Gastroesophageal sphincter (tissue), 4 donors: ENCODE measurements around the gene NBAS. TPM values are rescaled to one million over a fixed set of nuclear protein-coding genes. Genes with fewer than 3 reads are reported as not detected.
"Not testable (repeated sequence)": the region's sequence is repeated elsewhere in the genome, so short reads cannot be mapped to it uniquely, and the experiment has no call there.

Experiments
- ATAC-seq: fragments of 150-250 bp; one replicate; pipeline ENCODE4 v1.9.1; 2016; ENCODE audit warnings: mild to moderate bottlenecking, moderate library complexity
- H3K27ac ChIP-seq, 4 donors: fragments of 200-600 bp; sonication (generic) in 3 of 4; 1 replicate in 3 of 4; 2 replicates in 1 of 4; pipeline ENCODE4 v1.5.1; 2016 to 2019
- H3K27me3 ChIP-seq: fragments of 200-600 bp; sonication (generic); one replicate; pipeline ENCODE4 v1.5.1; 2019
- H3K36me3 ChIP-seq, 2 donors: fragments of 200-600 bp; sonication (generic); one replicate each; pipeline ENCODE4 v1.5.1; 2019; ENCODE audit warnings: control low read depth in 1 of 2
- H3K4me1 ChIP-seq, 3 donors: fragments of 200-600 bp; sonication (generic); 1 replicate in 2 of 3; 2 replicates in 1 of 3; pipeline ENCODE4 v1.5.1; 2016 to 2019; ENCODE audit warnings: control low read depth in 2 of 3
- H3K4me3 ChIP-seq, 2 donors: fragments of 200-600 bp; sonication (generic); one replicate each; pipeline ENCODE4 v1.5.1; 2019; ENCODE audit warnings: mild to moderate bottlenecking in 1 of 2, moderate library complexity in 1 of 2
- H3K9me3 ChIP-seq, 3 donors: fragments of 200-600 bp; sonication (generic); one replicate each; pipeline ENCODE4 v1.5.1; 2017 to 2019; ENCODE audit warnings: control low read depth in 2 of 3
- CTCF ChIP-seq, 4 experiments: fragments of 200-600 bp in 2 of 4; fragments of 450-650 bp in 2 of 4; sonication (generic) in 1 of 4; IDR thresholded peaks; one replicate each; pipeline ENCODE4 v1.5.1; 2017 to 2019; ENCODE audit warnings: antibody characterized with exemption in 4 of 4, mild to moderate bottlenecking in 2 of 4, moderate library complexity in 2 of 4
- EP300 ChIP-seq: sonication (generic); formaldehyde crosslinking; IDR thresholded peaks from one replicate; pipeline ENCODE4 v1.6.1; 2017; ENCODE audit warnings: antibody characterized with exemption, mild to moderate bottlenecking
- POLR2A ChIP-seq, 2 donors: fragments of 450-650 bp; IDR thresholded peaks; one replicate each; pipeline ENCODE4 v1.6.1; 2017; ENCODE audit warnings: antibody characterized with exemption in 2 of 2, mild to moderate bottlenecking in 2 of 2, moderate library complexity in 1 of 2
- POLR2AphosphoS5 ChIP-seq: sonication (generic); formaldehyde crosslinking; IDR thresholded peaks from one replicate; pipeline ENCODE4 v1.6.1; 2017; ENCODE audit warnings: antibody characterized with exemption
- WGBS, 2 donors: methylation state at CpG; one replicate each; pipeline ENCODE4 v1.1.5; 2018; ENCODE audit warnings: low coverage in 1 of 2; 5-methylcytosine and 5-hydroxymethylcytosine counted together
- total RNA-seq, 4 donors: library from RNA; depleted of rRNA; stranded (reverse); fragments of >200 nt; gene quantifications; one replicate each; pipeline ENCODE4 v1.1.0, GENCODE V29; 2016

NBAS gene
- total RNA-seq, 4 donors from 2014 or later = 34.9 to 50.9 (median 40.4) TPM

- Histone ChIP-seq H3K27ac (no peak overlapping the region), H3K9me3 (no peaks in the 10 kb centered on the region), H3K4me3 (no peak overlapping the region), H3K27me3 (no peaks in the 10 kb centered on the region), H3K4me1 (peaks cover 0 to 3% (median 0%) of the 10 kb centered on the region in 3 donors), H3K36me3 (peaks cover 0 to 33% of the 10 kb centered on the region in 2 donors)
- WGBS, 2 donors = 83 to 94% methylated on average over 4 to 6 of the region's 17 CpGs
- no peak for ATAC-seq
- TF ChIP-seq EP300 (no peak), POLR2AphosphoS5 (no peak), CTCF (IDR thresholded peaks at IDR 0.05) (no peak), POLR2A (IDR thresholded peaks at IDR 0.05) (no peak)
Observed at GRCh38 chr2:15218423-15219086, 342.6 kb downstream of the NBAS start.

- no peak for ATAC-seq
- H3K4me1 ChIP-seq = peaks cover 0 to 3% (median 0%) of the 10 kb centered on the region in 3 donors
- H3K27ac ChIP-seq = no peak overlapping the region
- 94 to 95% methylated on average over 2 to 5 of the region's 6 CpGs for WGBS, 2 donors
- TF ChIP-seq POLR2A (IDR thresholded peaks at IDR 0.05) (no peak), CTCF (IDR thresholded peaks at IDR 0.05) (no peak)
- no peaks in the 10 kb centered on the region for H3K27me3 ChIP-seq
- peaks cover 0 to 49% of the 10 kb centered on the region in 2 donors for H3K36me3 ChIP-seq
- no peaks in the 10 kb centered on the region for H3K9me3 ChIP-seq
- no peak overlapping the region for H3K4me3 ChIP-seq
Observed at GRCh38 chr2:15212249-15212648, 348.9 kb downstream of the NBAS start.

GRCh38 chr2:15210542-15210941 lies 350.6 kb downstream of the NBAS start:
- H3K36me3 ChIP-seq = peaks cover 0 to 54% of the 10 kb centered on the region in 2 donors

GRCh38 chr2:15206419-15206818 lies 354.7 kb downstream of the NBAS start:
- no peak for ATAC-seq
- WGBS, 2 donors = no CpG with 5 or more reads among the region's 1 CpG
- H3K4me1 ChIP-seq = no peaks in the 10 kb centered on the region
- H3K36me3 ChIP-seq = peaks cover 0 to 34% of the 10 kb centered on the region in 2 donors
- H3K4me3 ChIP-seq = no peak overlapping the region
- TF ChIP-seq POLR2AphosphoS5 (no peak), CTCF (IDR thresholded peaks at IDR 0.05) (no peak), EP300 (no peak), POLR2A (IDR thresholded peaks at IDR 0.05) (no peak)
- H3K9me3 ChIP-seq = no peaks in the 10 kb centered on the region
- H3K27me3 ChIP-seq = no peaks in the 10 kb centered on the region
- no peak overlapping the region for H3K27ac ChIP-seq

More at GRCh38 chr2:15210542-15210941, 350.6 kb downstream of the NBAS start:
- not testable (repeated sequence) for H3K27me3 ChIP-seq, ATAC-seq, H3K27ac ChIP-seq, H3K4me3 ChIP-seq, H3K9me3 ChIP-seq, H3K4me1 ChIP-seq
- 82 to 91% methylated on average over 1 of the region's 1 CpG for WGBS, 2 donors

- no peaks in the 10 kb centered on the region for H3K9me3 ChIP-seq
- H3K4me3 ChIP-seq = no peak overlapping the region
- ATAC-seq = no peak
- H3K27ac ChIP-seq = no peak overlapping the region
- 84 to 96% methylated on average over 4 of the region's 5 CpGs for WGBS, 2 donors
- no peaks in the 10 kb centered on the region for H3K27me3 ChIP-seq
- no peaks in the 10 kb centered on the region for H3K4me1 ChIP-seq
- H3K36me3 ChIP-seq = peaks cover 0 to 26% of the 10 kb centered on the region in 2 donors
- TF ChIP-seq POLR2A (IDR thresholded peaks at IDR 0.05) (no peak), EP300 (no peak), CTCF (IDR thresholded peaks at IDR 0.05) (no peak), POLR2AphosphoS5 (no peak)
Observed at GRCh38 chr2:15205562-15205961, 355.6 kb downstream of the NBAS start.
